ENCODE measurements around the gene CERS6. TPM values are rescaled to one million over a fixed set of nuclear protein-coding genes. Genes with fewer than 3 reads are reported as not detected.

Gene CERS6
- total RNA-seq, 4 donors from 2014 or later = 25.9 to 57.2 (median 35.8) TPM

GRCh38 chr2:168552450-168552856 is 96.4 kb downstream of the CERS6 start:
- DNase-seq (ENCODE audit: low spot score) (no peak), ATAC-seq (ENCODE audit: low FRiP score) (no peak)
- no peak for TF ChIP-seq CTCF (IDR thresholded peaks at IDR 0.05)

GRCh38 chr2:168555283-168555682 is 99.2 kb downstream of the CERS6 start:
- DNase-seq (ENCODE audit: low spot score) = no peak

GRCh38 chr2:168559187-168559586 is 103.1 kb downstream of the CERS6 start:
- no peak for TF ChIP-seq CTCF (IDR thresholded peaks at IDR 0.05)
- DNase-seq (ENCODE audit: low spot score) (no peak), ATAC-seq (ENCODE audit: low FRiP score) (no peak)

More at GRCh38 chr2:168555283-168555682, 99.2 kb downstream of the CERS6 start:
- no peak for ATAC-seq (ENCODE audit: low FRiP score)
- TF ChIP-seq CTCF (IDR thresholded peaks at IDR 0.05) = no peak

- DNase-seq (ENCODE audit: low spot score) (no peak), ATAC-seq (ENCODE audit: low FRiP score) (no peak)
- TF ChIP-seq CTCF (IDR thresholded peaks at IDR 0.05) = no peak
Measured at GRCh38 chr2:168560817-168561499, 104.9 kb downstream of the CERS6 start.

- DNase-seq (ENCODE audit: low spot score) (no peak), ATAC-seq (ENCODE audit: low FRiP score) (no peak)
Measured at GRCh38 chr2:168561991-168562390, 105.9 kb downstream of the CERS6 start.

GRCh38 chr2:168562971-168563370 is 106.9 kb downstream of the CERS6 start:
- ATAC-seq (ENCODE audit: low FRiP score) (no peak), DNase-seq (ENCODE audit: low spot score) (no peak)
- TF ChIP-seq CTCF (IDR thresholded peaks at IDR 0.05) = no peak

More at GRCh38 chr2:168561991-168562390, 105.9 kb downstream of the CERS6 start:
- TF ChIP-seq CTCF (IDR thresholded peaks at IDR 0.05) = no peak

- TF ChIP-seq CTCF (IDR thresholded peaks at IDR 0.05) = no peak
- ATAC-seq (ENCODE audit: low FRiP score) = no peak
- no peak for DNase-seq (ENCODE audit: low spot score)
Measured at GRCh38 chr2:168564641-168565040, 108.6 kb downstream of the CERS6 start.
